H9 (cell line): ENCODE measurements around the gene SSBP3. TPM values are rescaled to one million over a fixed set of nuclear protein-coding genes. Genes with fewer than 3 reads are reported as not detected.

ENCODE experiments used
- DNase-seq: peaks from one replicate; pipeline ENCODE4 v3.0.0-alpha.2; 2017
- H2AFZ ChIP-seq: one replicate; pipeline ENCODE4 v1.6.1; 2013; ENCODE audit warnings: mild to moderate bottlenecking, low read length, control low read depth, moderate library complexity
- H2AK5ac ChIP-seq: 2 replicates; pipeline ENCODE4 v1.6.1; 2013; ENCODE audit warnings: low read length, control low read depth, mixed read lengths; ENCODE audit not compliant: insufficient read length
- H2BK120ac ChIP-seq: one replicate; pipeline ENCODE4 v1.6.1; 2013; ENCODE audit warnings: low read depth, mild to moderate bottlenecking, low read length, control low read depth, inconsistent platforms; ENCODE audit not compliant: poor library complexity, severe bottlenecking
- H2BK12ac ChIP-seq: 2 replicates; pipeline ENCODE4 v1.6.1; 2013; ENCODE audit warnings: low read length, control low read depth, mixed read lengths, low read depth; ENCODE audit not compliant: insufficient read length
- H2BK15ac ChIP-seq: 2 replicates; pipeline ENCODE4 v1.6.1; 2013; ENCODE audit warnings: low read depth, low read length, control low read depth
- H2BK20ac ChIP-seq: one replicate; pipeline ENCODE4 v1.6.1; 2013; ENCODE audit warnings: low read depth, mild to moderate bottlenecking, low read length, control low read depth, inconsistent platforms; ENCODE audit not compliant: poor library complexity, severe bottlenecking
- H2BK5ac ChIP-seq: 2 replicates; pipeline ENCODE4 v1.6.1; 2013; ENCODE audit warnings: low read length, control low read depth, mixed read lengths; ENCODE audit not compliant: insufficient read length
- H3K14ac ChIP-seq: 2 replicates; pipeline ENCODE4 v1.6.1; 2013; ENCODE audit warnings: low read length, control low read depth; ENCODE audit not compliant: insufficient read depth
- H3K18ac ChIP-seq: 2 replicates; pipeline ENCODE4 v1.6.1; 2013; ENCODE audit warnings: low read depth, mild to moderate bottlenecking, mixed read lengths, low read length, control low read depth; ENCODE audit not compliant: insufficient read length
- H3K23ac ChIP-seq: 2 replicates; pipeline ENCODE4 v1.6.1; 2013; ENCODE audit warnings: low read length, control low read depth, mixed read lengths, low read depth; ENCODE audit not compliant: insufficient read length
- H3K23me2 ChIP-seq: 2 replicates; pipeline ENCODE4 v1.6.1; 2013; ENCODE audit warnings: low read depth, mild to moderate bottlenecking, mixed read lengths, low read length, control low read depth; ENCODE audit not compliant: insufficient read length, poor library complexity, severe bottlenecking
- H3K27ac ChIP-seq: 2 replicates; pipeline ENCODE4 v1.5.1; 2013; ENCODE audit warnings: low read length, control low read depth, mixed read lengths, low read depth; ENCODE audit not compliant: insufficient read length
- H3K27me3 ChIP-seq: 2 replicates; pipeline ENCODE4 v1.6.1; 2013; ENCODE audit warnings: low read length, control low read depth, inconsistent platforms; ENCODE audit not compliant: insufficient read depth
- H3K4ac ChIP-seq: 2 replicates; pipeline ENCODE4 v1.6.1; 2013; ENCODE audit warnings: low read depth, mild to moderate bottlenecking, control low read depth, inconsistent platforms, low read length, moderate library complexity
- H3K4me1 ChIP-seq: 2 replicates; pipeline ENCODE4 v1.6.1; 2013; ENCODE audit warnings: low read length, control low read depth, inconsistent platforms; ENCODE audit not compliant: insufficient read depth
- H3K4me2 ChIP-seq: 2 replicates; pipeline ENCODE4 v1.6.1; 2013; ENCODE audit warnings: low read length, control low read depth, mixed read lengths; ENCODE audit not compliant: insufficient read length, insufficient read depth
- H3K56ac ChIP-seq: 2 replicates; pipeline ENCODE4 v1.6.1; 2013; ENCODE audit warnings: low read depth, mild to moderate bottlenecking, mixed read lengths, low read length, control low read depth; ENCODE audit not compliant: insufficient read length
- H3K79me1 ChIP-seq: 2 replicates; pipeline ENCODE4 v1.6.1; 2013; ENCODE audit warnings: low read depth, mild to moderate bottlenecking, moderate library complexity, low read length, control low read depth, inconsistent platforms; ENCODE audit not compliant: insufficient read depth, poor library complexity, severe bottlenecking
- H3K79me2 ChIP-seq: 2 replicates; pipeline ENCODE4 v1.6.1; 2013; ENCODE audit warnings: low read length, control low read depth, inconsistent platforms; ENCODE audit not compliant: insufficient read depth
- H3K9ac ChIP-seq: 2 replicates; pipeline ENCODE4 v1.6.1; 2013; ENCODE audit warnings: low read length, control low read depth, mixed read lengths; ENCODE audit not compliant: insufficient read length; ENCODE audit errors: extremely low read depth
- H3K9me3 ChIP-seq: one replicate; pipeline ENCODE4 v1.6.1; 2013; ENCODE audit warnings: low read depth, low read length, inconsistent platforms; ENCODE audit not compliant: control insufficient read depth
- H3T11ph ChIP-seq: one replicate; pipeline ENCODE4 v1.6.1; 2013; ENCODE audit warnings: mild to moderate bottlenecking, low read length, control low read depth, inconsistent platforms
- H4K20me1 ChIP-seq: one replicate; pipeline ENCODE4 v1.6.1; 2013; ENCODE audit not compliant: control insufficient read depth, insufficient read length, insufficient read depth
- H4K5ac ChIP-seq: 2 replicates; pipeline ENCODE4 v1.6.1; 2013; ENCODE audit warnings: low read depth, mild to moderate bottlenecking, mixed read lengths, low read length, control low read depth; ENCODE audit not compliant: insufficient read length
- H4K8ac ChIP-seq: replicated peaks from 2 replicates; pipeline ENCODE4 v1.6.1; 2013; ENCODE audit warnings: low read length, control low read depth, mixed read lengths, low read depth; ENCODE audit not compliant: insufficient read length
- H4K91ac ChIP-seq: 2 replicates; pipeline ENCODE4 v1.6.1; 2013; ENCODE audit warnings: low read depth, mild to moderate bottlenecking, moderate library complexity, mixed read lengths, low read length, control low read depth; ENCODE audit not compliant: insufficient read length
- H3K27ac Mint-ChIP-seq, 3 experiments: 2 replicates in 2 of 3; 3 replicates in 1 of 3; pipeline ENCODE4 v1.8.0; 2020 to 2021; ENCODE audit warnings: mixed read lengths in 3 of 3, mild to moderate bottlenecking in 1 of 3, moderate library complexity in 1 of 3
- H3K27me3 Mint-ChIP-seq: 2 replicates; pipeline ENCODE4 v1.8.0; 2021; ENCODE audit warnings: low read depth, mild to moderate bottlenecking, moderate library complexity, mixed read lengths
- H3K36me3 Mint-ChIP-seq, 3 experiments: 2 replicates in 2 of 3; 3 replicates in 1 of 3; pipeline ENCODE4 v1.8.0; 2020 to 2021; ENCODE audit warnings: low read depth in 3 of 3, mixed read lengths in 3 of 3; ENCODE audit not compliant: insufficient read depth in 1 of 3
- H3K4me1 Mint-ChIP-seq, 2 experiments: 2 replicates each; pipeline ENCODE4 v1.8.0; 2020; ENCODE audit warnings: mixed read lengths in 2 of 2
- H3K4me3 Mint-ChIP-seq, 2 experiments: 2 replicates in 1 of 2; 3 replicates in 1 of 2; pipeline ENCODE4 v1.8.0; 2020 to 2021; ENCODE audit warnings: mild to moderate bottlenecking in 2 of 2, mixed read lengths in 2 of 2, moderate library complexity in 1 of 2
- H3K9me3 Mint-ChIP-seq, 2 experiments: 2 replicates in 1 of 2; 3 replicates in 1 of 2; pipeline ENCODE4 v1.8.0; 2020; ENCODE audit warnings: mild to moderate bottlenecking in 2 of 2, mixed read lengths in 2 of 2, moderate library complexity in 1 of 2
- WGBS: extraction: QIAGEN DNeasy Blood & Tissue Kit; methylation state at CpG from one replicate; pipeline ENCODE4 v1.1.7; 2013; ENCODE audit warnings: missing lambda C conversion rate, low lambda C conversion rate, mixed read lengths; ENCODE audit not compliant: insufficient read length; ENCODE audit errors: extremely low coverage; 5-methylcytosine and 5-hydroxymethylcytosine counted together
- total RNA-seq: library from RNA; stranded (reverse); gene quantifications from 2 replicates; pipeline ENCODE4 v1.2.1, GENCODE V29; 2021
- TF ChIP-seq, protein P1 (sequence below): fragments of 200-600 bp; sonication (generic); conservative IDR thresholded peaks from 3 replicates; pipeline ENCODE4 v1.8.0; 2021; ENCODE audit warnings: antibody characterized with exemption, mild to moderate bottlenecking

SSBP3 gene
- total RNA-seq, 1 experiment from 2014 or later = 126 TPM

DNA sequence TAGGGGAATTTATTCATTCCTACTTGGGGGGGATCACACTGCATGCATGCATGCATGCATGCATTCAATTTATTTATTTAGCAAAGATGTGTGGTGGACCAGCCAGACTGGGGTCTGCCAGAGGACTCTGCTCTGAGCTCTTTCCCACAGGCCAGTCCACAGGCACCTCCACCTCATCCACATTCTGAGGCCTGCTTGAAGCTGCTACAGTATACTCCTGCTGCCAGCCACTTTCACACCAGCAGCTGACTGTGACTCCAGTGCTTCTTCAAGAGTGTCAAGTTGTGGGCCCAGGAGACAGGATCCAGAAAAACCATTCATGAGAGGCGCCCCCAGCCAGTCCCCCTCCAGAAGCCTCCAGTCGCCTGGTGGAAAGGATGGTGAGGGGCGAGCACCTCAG is 30.9 kb downstream of the SSBP3 start:
- H3K79me1 ChIP-seq = peaks cover 4% of the 10 kb centered on the region
- no peak overlapping the region for H2AFZ ChIP-seq
- no peaks in the 10 kb centered on the region for H3K9me3 ChIP-seq
- no peaks in the 10 kb centered on the region for H3K27me3 ChIP-seq
- no peak overlapping the region for H4K91ac ChIP-seq
- peak overlapping the region in 2 of 3 experiments; percentile 84 to 89; a peak in 4 of 7 replicates for H3K27ac Mint-ChIP-seq
- H2BK120ac ChIP-seq = no peak overlapping the region
- peak overlapping the region; percentile 15 to 21; a peak in 1 of 5 replicates for H3K4me3 Mint-ChIP-seq
- H4K20me1 ChIP-seq = no peaks in the 10 kb centered on the region
- H3K4me1 Mint-ChIP-seq = peaks cover 80 to 85% of the 10 kb centered on the region in 2 experiments
- no peak overlapping the region for H3K27ac ChIP-seq
- H3K9me3 Mint-ChIP-seq = no peaks in the 10 kb centered on the region
- no peaks in the 10 kb centered on the region for H3K27me3 Mint-ChIP-seq
- no peak overlapping the region for H2BK15ac ChIP-seq
- H4K5ac ChIP-seq = no peak overlapping the region
- H3K4ac ChIP-seq = no peak overlapping the region
- no peak overlapping the region for H2BK20ac ChIP-seq
- no peak overlapping the region for H3K4me2 ChIP-seq
- peaks cover 41% of the 10 kb centered on the region; the same call in 1 of the 2 replicates for H3K79me2 ChIP-seq
- no peak overlapping the region for H2AK5ac ChIP-seq
- no peak overlapping the region for H3T11ph ChIP-seq
- peaks cover 36% of the 10 kb centered on the region; the same call in 1 of the 2 replicates for H3K4me1 ChIP-seq
- no peak overlapping the region for H2BK5ac ChIP-seq
- no peak overlapping the region for H4K8ac ChIP-seq
- H3K14ac ChIP-seq = no peak overlapping the region
- TF ChIP-seq, protein P1, sequence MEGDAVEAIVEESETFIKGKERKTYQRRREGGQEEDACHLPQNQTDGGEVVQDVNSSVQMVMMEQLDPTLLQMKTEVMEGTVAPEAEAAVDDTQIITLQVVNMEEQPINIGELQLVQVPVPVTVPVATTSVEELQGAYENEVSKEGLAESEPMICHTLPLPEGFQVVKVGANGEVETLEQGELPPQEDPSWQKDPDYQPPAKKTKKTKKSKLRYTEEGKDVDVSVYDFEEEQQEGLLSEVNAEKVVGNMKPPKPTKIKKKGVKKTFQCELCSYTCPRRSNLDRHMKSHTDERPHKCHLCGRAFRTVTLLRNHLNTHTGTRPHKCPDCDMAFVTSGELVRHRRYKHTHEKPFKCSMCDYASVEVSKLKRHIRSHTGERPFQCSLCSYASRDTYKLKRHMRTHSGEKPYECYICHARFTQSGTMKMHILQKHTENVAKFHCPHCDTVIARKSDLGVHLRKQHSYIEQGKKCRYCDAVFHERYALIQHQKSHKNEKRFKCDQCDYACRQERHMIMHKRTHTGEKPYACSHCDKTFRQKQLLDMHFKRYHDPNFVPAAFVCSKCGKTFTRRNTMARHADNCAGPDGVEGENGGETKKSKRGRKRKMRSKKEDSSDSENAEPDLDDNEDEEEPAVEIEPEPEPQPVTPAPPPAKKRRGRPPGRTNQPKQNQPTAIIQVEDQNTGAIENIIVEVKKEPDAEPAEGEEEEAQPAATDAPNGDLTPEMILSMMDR = no peak
- no CpG with 5 or more reads among the region's 3 CpGs for WGBS
- H3K9ac ChIP-seq = no peak overlapping the region
- H3K23me2 ChIP-seq = no peaks in the 10 kb centered on the region
- no peak for DNase-seq
- H3K36me3 Mint-ChIP-seq = peaks cover 12 to 34% (median 18%) of the 10 kb centered on the region in 3 experiments
- no peak overlapping the region for H2BK12ac ChIP-seq
- H3K56ac ChIP-seq = no peak overlapping the region
- no peak overlapping the region for H3K23ac ChIP-seq
- H3K18ac ChIP-seq = no peak overlapping the region
